GM03348 (cell line): ENCODE results near the gene ASCC1.
"Not testable (repeated sequence)": the region's sequence is repeated elsewhere in the genome, so short reads cannot be mapped to it uniquely, and the experiment has no call there.

Source experiments
- DNase-seq: peaks from one replicate; pipeline ENCODE4 v3.0.0; 2012; ENCODE audit warnings: low spot score

The ASCC1 gene

DNA sequence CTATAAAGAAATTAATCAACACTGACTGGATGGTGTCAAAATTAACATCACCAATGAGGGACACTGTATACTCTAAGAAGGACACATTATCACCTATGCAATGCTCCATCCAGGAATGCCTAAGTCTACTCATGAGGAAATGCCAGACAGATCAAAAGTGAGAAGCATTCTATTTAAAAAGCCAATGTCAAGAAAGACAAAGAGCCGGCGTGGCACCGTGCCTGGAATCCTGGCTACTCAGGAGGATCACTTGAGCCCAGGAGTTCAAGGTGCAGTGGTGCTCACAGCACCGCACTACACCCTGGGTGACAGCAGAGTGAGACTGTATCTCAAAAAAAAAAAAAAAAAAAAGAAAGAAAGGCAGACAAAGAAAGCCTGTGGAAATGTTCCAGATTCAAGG lies 45.8 kb downstream of the ASCC1 start:
- DNase-seq, result no peak

GRCh38 chr10:72167118-72167517 lies 49.0 kb downstream of the ASCC1 start:
- DNase-seq, result no peak

DNA sequence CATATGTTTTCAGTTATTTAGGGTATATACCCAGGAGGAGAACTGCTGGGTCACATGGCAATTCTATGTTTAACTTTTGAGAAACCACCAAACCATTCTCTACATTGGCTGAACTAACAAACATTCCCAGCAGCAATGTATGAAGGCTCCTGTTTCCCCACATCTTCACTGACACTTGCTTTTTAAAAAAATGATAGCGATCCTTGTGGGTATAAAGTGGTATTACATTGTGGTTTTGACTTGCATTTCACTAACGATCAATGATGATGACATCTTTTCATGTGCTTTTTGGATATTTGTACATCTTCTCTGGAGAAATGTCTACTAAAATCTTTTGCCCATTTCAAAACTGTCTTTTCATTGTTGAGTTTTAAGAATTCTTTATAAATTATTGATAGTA lies 51.5 kb downstream of the ASCC1 start:
- no peak for DNase-seq

DNA sequence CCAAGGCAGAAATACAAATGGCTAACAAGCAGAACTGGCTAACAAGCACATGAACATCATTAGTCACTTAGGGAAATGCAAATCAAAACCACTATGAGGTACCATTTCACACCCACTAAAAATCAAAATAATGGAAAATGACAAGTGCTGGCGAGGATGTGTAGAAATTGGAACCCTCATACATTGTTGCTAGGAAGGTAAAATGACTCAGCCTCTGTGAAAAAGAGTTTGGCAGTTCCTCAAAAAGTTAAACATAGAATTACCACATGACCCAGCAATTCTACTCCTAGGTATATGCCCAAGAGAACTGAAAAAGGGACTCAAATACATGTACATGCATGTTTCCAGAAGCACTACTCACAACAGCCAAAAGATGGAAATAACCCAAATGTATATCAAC lies 53.1 kb downstream of the ASCC1 start:
- peak; percentile 10 for DNase-seq

- no peak for DNase-seq
Observed at GRCh38 chr10:72158176-72158575, 57.9 kb downstream of the ASCC1 start.

DNA sequence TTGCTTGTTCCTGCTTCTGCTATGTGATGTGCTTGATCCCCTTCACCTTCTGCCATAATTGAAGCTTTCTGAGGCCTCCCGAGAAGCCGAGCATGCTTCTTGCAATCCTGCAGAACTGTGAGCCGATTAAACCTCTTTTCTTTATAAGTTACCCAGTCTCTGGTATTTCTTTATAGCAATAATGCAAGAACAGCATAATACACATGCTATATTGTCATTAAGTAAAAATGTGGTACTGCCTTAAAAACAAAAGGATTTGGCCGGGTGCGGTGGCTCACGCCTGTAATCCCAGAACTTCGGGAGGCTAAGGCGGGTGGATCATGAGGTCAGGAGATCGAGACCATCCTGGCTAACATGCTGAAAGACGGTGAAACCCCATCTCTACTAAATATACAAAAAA lies 59.9 kb downstream of the ASCC1 start:
- DNase-seq, result no peak

DNA sequence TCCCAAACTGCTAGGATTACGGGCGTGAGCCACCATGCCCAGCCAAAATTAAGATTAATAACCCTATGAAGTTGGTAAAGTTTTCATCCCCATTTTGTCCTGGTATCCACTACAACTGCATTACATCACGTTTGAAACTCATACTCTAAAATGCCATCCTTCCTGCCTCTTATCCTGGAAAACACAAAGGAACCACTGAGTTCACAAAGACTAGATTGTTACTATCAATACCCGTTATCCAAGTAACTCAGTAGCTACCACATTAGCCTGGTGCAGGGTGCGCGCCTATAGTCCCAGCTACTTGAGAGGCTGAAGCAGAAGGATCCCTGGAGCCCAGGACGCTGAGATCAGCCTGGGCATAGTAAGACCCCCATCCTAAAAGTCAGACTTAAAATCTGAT lies 63.8 kb downstream of the ASCC1 start:
- no peak for DNase-seq

DNA sequence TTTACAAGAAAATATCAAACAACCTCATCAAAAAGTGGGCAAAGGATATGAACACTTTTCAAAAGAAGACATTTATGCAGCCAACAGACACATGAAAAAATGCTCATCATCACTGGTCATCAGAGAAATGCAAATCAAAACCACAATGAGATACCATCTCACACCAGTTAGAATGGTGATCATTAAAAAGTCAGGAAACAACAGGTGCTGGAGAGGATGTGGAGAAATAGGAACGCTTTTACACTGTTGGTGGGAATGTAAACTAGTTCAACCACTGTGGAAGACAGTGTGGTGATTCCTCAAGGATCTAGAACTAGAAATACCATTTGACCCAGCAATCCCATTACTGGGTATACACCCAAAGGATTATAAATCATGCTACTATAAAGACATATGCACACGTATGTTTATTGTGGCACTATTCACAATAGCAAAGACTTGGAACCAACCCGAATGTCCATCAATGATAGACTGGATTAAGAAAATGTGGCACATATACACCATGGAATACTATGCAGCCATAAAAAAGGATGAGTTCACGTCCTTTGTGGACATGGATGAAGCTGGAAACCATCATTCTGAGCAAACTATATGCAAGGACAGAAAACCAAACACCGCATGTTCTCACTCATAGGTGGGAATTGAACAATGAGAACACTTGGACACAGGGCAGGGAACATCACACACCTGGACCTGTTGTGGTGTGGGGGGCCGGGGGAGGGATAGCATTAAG lies 65.2 kb downstream of the ASCC1 start:
- DNase-seq, result not testable (repeated sequence)

- not testable (repeated sequence) for DNase-seq
Observed at GRCh38 chr10:72147324-72147584, 68.8 kb downstream of the ASCC1 start.

DNA sequence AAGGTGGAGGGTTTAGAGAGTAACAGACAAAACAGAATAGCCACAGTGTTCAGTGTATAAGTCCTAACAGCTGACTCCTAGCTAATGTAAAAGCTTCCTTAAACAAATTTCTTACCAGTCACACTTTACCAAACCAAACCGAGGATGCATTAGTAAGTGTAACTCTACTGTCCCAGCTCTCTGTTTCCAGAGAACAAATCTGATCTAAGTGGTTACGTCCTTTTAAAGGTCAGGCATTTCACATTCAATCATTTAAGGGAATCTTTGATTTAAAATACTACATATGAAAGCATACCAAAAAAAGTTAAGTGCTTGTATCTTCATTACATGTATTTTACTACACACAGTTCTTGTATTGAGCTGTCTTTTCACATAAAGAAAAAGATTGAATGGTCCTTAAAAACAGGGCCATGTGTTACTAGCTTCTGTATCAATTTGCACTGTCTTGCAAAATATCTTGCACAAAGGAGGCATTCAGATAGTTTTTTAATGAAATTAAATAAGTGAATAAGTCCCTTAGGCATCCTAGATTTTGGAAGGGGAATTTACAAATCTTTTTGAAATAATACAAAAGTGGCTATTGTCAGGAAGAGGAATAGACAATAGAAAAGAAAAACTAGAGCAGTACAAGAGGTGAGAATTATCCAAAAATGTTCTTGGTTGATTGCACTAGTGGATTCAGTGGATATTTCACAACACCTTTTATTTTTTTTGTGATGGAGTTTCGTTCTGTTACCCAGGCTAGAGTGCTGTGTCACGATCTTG lies 69.3 kb downstream of the ASCC1 start:
- DNase-seq, result no peak

- no peak for DNase-seq
Observed at GRCh38 chr10:72146071-72146470, 70.0 kb downstream of the ASCC1 start.

- no peak for DNase-seq
Observed at GRCh38 chr10:72145657-72146056, 70.4 kb downstream of the ASCC1 start.

- DNase-seq, result no peak
Observed at GRCh38 chr10:72140850-72141249, 75.2 kb downstream of the ASCC1 start.

DNA sequence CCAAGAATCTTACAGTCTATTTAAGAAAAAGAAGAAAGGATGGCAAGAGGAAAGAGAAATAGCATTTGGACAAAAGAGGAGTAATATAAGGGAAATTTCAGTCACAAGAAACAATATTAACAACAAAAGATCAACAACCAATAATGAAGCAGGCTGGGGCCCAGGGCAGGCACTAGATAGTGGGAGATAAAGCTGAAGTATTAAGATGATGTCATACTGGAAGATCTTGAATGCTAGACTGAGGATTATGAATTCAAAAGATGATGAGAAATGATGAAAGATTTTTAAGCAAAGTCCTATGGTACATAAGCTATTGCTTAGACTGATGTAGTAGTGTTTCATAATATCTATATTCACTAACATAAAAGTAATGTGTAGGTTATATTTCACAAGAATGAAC lies 75.9 kb downstream of the ASCC1 start:
- DNase-seq, result no peak

GRCh38 chr10:72137583-72137982 lies 78.5 kb downstream of the ASCC1 start:
- DNase-seq, result no peak

GRCh38 chr10:72136225-72136624 lies 79.9 kb downstream of the ASCC1 start:
- not testable (repeated sequence) for DNase-seq

GRCh38 chr10:72134785-72135767 lies 81.0 kb downstream of the ASCC1 start:
- no peak for DNase-seq

- peak; percentile 69 for DNase-seq
Observed at GRCh38 chr10:72133517-72133916, 82.6 kb downstream of the ASCC1 start.

DNA sequence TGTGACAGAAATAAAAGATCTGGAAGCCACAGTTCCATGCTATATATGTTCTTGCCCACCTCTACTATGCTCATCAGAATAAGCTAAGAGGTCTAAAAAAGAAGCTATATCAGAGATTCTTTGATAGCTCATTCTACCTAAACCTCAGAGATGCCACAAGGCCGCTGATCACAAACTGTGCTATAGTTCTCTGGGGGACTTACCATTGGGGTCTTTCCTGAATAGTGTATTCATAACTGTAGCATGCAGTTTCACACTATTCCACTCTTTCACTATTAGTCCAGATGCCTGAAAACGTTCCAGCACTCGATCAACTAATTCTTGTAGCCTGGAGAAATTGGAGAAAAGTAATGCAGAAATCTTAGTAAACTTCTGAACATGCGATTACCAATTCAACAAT lies 83.2 kb downstream of the ASCC1 start:
- DNase-seq, result no peak

- no peak for DNase-seq
Observed at GRCh38 chr10:72127571-72127970, 88.5 kb downstream of the ASCC1 start.

GRCh38 chr10:72126872-72127232 lies 89.2 kb downstream of the ASCC1 start:
- DNase-seq, result no peak

GRCh38 chr10:72126184-72126871 lies 89.7 kb downstream of the ASCC1 start:
- DNase-seq, result peak; percentile 39
